Skeletal muscle satellite cell (primary cell): Measurements from ENCODE around the gene SYT2.
"Not testable (repeated sequence)": the region's sequence is repeated elsewhere in the genome, so short reads cannot be mapped to it uniquely, and the experiment has no call there.

Source experiments
- H3K27me3 ChIP-seq: 2 replicates; pipeline ENCODE4 v1.7.0; 2013; ENCODE audit warnings: low read length; ENCODE audit not compliant: control insufficient read depth, insufficient read depth
- H3K36me3 ChIP-seq: 2 replicates; pipeline ENCODE4 v1.7.0; 2013; ENCODE audit warnings: mild to moderate bottlenecking, control low read depth, low read length; ENCODE audit not compliant: insufficient read depth
- H3K4me1 ChIP-seq: 2 replicates; pipeline ENCODE4 v1.7.0; 2013; ENCODE audit warnings: low read length; ENCODE audit not compliant: control insufficient read depth, insufficient read depth
- H3K4me2 ChIP-seq: 2 replicates; pipeline ENCODE4 v1.7.0; 2013; ENCODE audit warnings: mild to moderate bottlenecking, low read length
- H3K4me3 ChIP-seq: 2 replicates; pipeline ENCODE4 v1.7.0; 2013; ENCODE audit warnings: low read length
- H3K9ac ChIP-seq: 2 replicates; pipeline ENCODE4 v1.7.0; 2013; ENCODE audit warnings: mild to moderate bottlenecking, low read depth, low read length, moderate library complexity
- H3K9me3 ChIP-seq: replicated peaks from 2 replicates; pipeline ENCODE4 v1.7.0; 2013; ENCODE audit warnings: mild to moderate bottlenecking, control low read depth, low read length

The SYT2 gene

GRCh38 chr1:202545647-202546303 is 164.5 kb downstream of the SYT2 start:
- H3K4me3 ChIP-seq, H3K27me3 ChIP-seq, H3K4me2 ChIP-seq, H3K9ac ChIP-seq, H3K36me3 ChIP-seq, H3K9me3 ChIP-seq, H3K4me1 ChIP-seq: not testable (repeated sequence)

GRCh38 chr1:202544766-202545449 is 165.3 kb downstream of the SYT2 start:
- H3K4me2 ChIP-seq, H3K9me3 ChIP-seq, H3K36me3 ChIP-seq, H3K4me3 ChIP-seq, H3K27me3 ChIP-seq, H3K4me1 ChIP-seq, H3K9ac ChIP-seq: not testable (repeated sequence)

DNA sequence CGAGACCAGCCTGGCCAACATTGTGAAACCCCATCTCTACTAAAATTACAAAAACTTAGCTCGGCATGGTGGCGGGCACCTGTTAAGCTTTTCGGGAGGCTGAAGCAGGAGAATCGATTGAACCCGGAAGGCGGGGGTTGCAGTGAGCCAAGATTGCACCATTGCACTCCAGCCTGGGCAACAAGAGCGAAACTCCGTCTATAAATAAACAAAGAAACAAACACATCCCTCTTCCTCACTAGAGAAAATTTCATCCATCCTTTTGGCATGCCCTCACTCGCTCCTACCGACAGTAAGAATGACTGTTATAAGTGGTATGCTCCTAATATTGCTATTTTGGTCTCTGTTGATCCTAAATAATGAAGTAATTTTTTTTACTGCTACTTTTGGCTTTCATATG is 166.7 kb downstream of the SYT2 start:
- H3K36me3 ChIP-seq, H3K4me3 ChIP-seq, H3K4me2 ChIP-seq, H3K27me3 ChIP-seq, H3K9ac ChIP-seq, H3K9me3 ChIP-seq: not testable (repeated sequence)
- H3K4me1 ChIP-seq: peaks cover 15% of the 10 kb centered on the region

GRCh38 chr1:202542415-202542814 is 167.8 kb downstream of the SYT2 start:
- H3K4me2 ChIP-seq: not testable (repeated sequence)

DNA sequence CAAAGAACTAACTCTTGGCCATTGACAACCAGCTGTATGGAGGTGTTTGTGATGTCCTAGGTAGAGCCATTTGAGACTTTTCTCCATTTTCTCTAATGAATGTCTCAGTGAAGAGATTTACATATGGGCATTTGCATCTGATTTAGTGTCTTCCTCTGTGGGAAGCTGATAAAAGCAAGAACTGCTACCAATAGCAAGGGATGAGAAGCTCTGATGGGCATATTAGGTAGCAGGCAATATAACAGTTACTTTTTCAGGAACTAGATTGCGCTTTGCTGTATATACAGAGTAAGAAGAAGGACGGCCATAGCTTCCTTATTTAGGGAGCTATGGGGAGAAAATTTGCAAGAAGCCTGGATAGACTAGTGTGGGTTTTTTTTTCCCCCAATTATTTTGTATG is 169.4 kb downstream of the SYT2 start:
- H3K4me3 ChIP-seq, H3K36me3 ChIP-seq, H3K9me3 ChIP-seq, H3K27me3 ChIP-seq, H3K4me2 ChIP-seq, H3K9ac ChIP-seq: not testable (repeated sequence)
- H3K4me1 ChIP-seq: peaks cover 15% of the 10 kb centered on the region

More at GRCh38 chr1:202542415-202542814, 167.8 kb downstream of the SYT2 start:
- not testable (repeated sequence) for H3K9me3 ChIP-seq, H3K36me3 ChIP-seq, H3K4me3 ChIP-seq, H3K27me3 ChIP-seq, H3K9ac ChIP-seq
- peaks cover 15% of the 10 kb centered on the region for H3K4me1 ChIP-seq
